Measurements from ENCODE around the gene ZMYM1.
"Not testable (repeated sequence)": the region's sequence is repeated elsewhere in the genome, so short reads cannot be mapped to it uniquely, and the experiment has no call there.

Gene ZMYM1

DNA sequence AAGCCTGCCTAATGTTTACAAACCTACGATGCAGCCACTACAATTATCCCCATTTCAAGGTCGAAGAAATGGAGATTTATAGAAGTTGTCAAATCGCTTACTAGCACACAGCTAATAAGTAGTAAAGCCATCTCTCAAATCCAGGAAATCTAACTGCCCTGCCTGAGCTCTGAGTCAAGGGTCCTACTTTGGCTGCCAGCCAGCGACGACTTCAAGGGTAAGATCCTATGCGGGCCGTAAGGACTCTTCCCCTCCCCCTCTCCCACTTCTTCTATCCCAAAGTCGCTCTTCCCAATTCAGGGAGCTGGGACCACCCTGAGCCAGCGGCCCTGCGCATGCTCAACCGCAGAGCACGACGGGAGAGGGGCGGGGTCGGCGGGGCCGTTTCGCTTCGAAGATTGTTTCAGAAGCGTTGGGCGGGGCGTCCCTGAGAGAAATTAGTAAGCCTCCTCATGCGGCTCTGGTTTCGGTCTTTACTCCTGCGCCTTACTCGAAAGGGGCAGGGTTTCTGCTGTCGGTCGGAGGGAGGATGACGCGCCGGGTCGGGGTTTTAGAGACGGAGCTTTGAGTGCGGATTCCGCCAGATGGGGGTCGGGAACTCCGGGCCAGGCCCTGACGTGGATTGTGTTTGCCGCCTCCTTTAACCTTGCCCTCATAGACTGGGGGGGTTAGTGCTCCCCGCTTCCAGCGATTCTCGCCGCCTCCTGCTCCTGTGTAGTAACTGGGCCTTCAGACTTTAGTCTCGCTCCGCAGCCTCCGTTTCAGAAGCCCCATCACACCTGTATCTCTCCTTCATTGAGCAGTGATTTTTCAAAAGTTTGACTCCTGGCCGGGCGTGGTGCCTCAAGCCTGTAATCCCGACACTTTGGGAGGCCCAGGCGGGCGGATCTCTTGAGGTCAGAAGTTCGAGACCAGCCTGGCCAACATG, at the start of gene ZMYM1:
ZMYM1 (plus strand) TSS at position 383 of the 928 bp plus-strand sequence. CDS start 14,603 bp downstream, outside the sequence.
- DNase-seq, result no peak

DNA sequence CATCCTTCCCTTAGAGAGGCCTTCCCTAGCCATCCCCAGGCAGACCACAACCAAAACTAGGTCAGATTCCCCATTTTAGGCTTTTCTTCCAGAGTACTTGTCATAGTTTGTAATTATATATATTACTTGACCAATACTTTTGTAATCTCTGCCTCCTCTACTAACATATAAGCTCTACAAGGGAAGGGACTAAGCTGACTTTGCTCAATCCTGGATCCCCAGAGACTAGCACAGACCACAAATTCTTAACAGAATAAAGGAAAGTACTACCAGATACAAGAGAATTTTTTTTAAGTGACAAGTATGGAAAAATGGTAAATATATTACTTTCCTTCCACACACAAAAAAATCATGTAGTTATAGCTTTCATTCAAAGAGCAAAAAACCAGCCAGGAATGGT, 49.4 kb upstream of the ZMYM1 start:
- no peak for DNase-seq

- no peak for DNase-seq
These were observed 48.8 kb upstream of the ZMYM1 start for GRCh38 chr1:35030338-35030737.

- peak; percentile 21 for DNase-seq
These were observed 48.3 kb upstream of the ZMYM1 start for GRCh38 chr1:35030756-35031446.

GRCh38 chr1:35032384-35032739, 46.8 kb upstream of the ZMYM1 start:
- DNase-seq, result no peak

- no peak for DNase-seq
These were observed 45.8 kb upstream of the ZMYM1 start for GRCh38 chr1:35033346-35033745.

DNA sequence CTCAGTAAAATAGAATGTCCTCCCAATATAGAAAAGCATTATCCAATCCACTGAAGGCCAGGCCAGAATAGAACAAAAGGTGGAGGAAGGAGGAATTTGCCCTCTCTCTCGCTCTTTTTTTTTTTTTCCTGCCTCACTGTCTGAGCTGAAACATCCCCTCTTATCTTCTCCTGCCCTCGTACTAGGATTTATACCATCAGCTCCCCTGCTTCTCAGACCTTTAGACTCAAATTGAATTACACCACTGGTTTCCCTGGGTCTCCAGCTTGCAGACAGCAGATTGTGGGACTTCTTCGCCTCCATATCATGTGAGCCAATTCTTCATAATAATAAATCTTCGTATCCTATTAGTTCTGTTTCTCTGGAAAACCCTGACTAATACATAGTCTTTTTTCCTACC, 42.6 kb upstream of the ZMYM1 start:
- no peak for DNase-seq

DNA sequence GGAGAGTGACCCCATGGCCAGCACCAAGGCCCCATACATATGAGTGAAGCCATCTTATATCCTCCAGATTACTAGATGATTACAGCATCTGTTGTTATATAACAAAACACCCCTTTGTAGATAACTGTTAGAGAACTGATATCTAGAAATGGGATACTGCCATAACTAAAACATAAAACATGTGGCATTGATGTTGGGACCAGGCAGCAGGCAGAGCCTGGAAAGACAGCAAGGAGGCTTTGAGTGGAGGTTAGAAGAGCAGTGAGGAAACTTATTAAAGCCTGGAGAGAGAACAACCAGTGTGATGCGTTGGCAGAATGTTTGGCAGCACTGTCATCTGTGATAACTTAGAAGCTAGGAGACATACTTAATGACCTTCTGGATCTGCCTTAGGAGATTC, 42.0 kb upstream of the ZMYM1 start:
- DNase-seq, result no peak

DNA sequence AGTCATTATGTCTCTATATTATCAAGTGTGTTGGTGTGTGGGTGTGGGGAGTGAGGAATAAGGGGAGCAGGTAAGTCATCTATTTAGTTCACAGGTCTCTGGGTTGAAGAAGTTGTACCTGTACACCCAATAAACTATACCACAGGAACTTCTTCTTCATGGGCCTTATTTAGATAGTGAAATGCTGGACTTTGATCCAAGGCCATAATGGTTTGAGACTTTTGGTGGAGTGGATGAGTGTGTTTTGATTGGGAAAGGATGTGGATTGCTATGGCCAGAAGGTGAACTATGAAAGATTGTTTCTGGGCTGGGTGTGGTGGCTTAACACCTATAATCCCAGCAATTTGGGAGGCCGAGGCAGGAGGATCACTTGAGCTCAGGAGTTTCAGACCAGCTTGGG, 40.5 kb upstream of the ZMYM1 start:
- no peak for DNase-seq

GRCh38 chr1:35043498-35043897, 35.7 kb upstream of the ZMYM1 start:
- DNase-seq, result no peak

DNA sequence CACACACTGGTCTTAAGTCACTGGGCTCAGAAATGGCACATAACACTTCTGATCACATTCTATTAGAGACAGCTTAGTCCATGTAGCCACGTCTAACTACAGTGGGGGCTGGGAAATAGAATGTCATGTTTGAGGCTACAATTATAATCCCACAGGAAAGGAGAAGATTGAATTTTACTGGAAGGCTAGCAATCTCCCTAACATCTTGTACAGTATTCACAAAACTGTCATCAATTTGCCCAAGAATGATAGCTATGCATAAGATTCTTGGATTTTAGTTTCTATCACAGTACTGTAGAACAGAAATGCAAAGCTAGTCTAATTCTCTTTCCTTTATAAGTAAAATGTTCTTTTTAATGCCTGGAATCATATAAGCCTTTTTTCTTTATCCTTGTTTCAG, 34.8 kb upstream of the ZMYM1 start:
- no peak for DNase-seq

DNA sequence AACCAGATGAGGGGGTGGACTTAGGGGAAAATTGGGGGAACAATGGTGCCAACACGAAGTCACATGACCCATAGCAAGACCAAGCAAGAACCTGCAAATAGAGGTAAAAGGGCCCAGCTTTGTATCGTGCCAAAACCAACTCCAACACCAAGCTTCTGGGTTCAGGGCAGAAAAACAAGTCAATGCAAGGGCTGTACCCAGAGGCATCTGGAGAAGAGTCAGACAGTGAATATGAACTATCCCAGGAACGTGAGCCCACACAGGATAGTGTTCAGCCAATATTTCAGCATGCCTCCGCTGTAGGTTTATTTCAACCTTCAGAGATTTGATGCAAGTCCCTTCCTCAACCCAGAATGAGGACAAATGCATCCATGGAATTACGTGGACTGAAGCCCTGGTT, 32.5 kb upstream of the ZMYM1 start:
- no peak for DNase-seq

GRCh38 chr1:35047188-35047858, 31.9 kb upstream of the ZMYM1 start:
- DNase-seq, result no peak

GRCh38 chr1:35049116-35049515, 30.1 kb upstream of the ZMYM1 start:
- DNase-seq, result no peak

DNA sequence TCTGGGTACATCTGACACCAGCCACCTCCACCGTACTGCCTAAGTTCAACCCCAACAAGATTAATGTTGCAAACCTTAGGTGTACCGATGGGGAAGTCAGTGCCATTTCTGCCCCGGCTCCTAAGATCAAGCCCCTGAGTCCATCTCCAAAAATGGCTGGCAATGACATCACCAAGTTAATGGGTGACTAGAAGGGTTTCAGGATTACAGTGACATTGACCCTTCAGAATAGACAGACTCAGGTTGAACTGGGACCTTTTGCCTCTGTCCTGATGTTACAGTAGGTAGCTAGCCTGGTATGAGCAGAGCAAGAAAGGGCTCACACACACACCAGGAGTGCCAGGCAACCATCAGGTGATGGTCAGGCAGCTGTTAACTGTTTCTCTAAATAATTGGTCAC, 25.8 kb upstream of the ZMYM1 start:
- DNase-seq, result no peak

DNA sequence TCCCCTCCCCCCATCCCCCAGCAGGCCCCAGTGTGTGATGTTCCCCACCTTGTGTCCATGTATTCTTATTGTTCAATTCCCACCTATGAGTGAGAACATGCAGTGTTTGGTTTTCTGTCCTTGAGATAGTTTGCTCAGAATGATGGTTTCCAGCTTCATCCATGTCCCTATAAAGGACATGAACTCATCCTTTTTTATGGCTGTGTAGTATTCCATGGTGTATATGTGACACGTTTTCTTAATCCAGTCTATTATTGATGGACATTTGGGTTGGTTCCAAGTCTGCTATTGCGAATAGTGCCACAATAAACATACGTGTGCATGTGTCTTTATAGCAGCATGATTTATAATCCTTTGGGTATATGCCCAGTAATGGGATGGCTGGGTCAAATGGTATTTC, 24.9 kb upstream of the ZMYM1 start:
- not testable (repeated sequence) for DNase-seq

GRCh38 chr1:35058321-35058720, 20.9 kb upstream of the ZMYM1 start:
- not testable (repeated sequence) for DNase-seq

- DNase-seq, result no peak
These were observed 20.2 kb upstream of the ZMYM1 start for GRCh38 chr1:35058988-35059387.

DNA sequence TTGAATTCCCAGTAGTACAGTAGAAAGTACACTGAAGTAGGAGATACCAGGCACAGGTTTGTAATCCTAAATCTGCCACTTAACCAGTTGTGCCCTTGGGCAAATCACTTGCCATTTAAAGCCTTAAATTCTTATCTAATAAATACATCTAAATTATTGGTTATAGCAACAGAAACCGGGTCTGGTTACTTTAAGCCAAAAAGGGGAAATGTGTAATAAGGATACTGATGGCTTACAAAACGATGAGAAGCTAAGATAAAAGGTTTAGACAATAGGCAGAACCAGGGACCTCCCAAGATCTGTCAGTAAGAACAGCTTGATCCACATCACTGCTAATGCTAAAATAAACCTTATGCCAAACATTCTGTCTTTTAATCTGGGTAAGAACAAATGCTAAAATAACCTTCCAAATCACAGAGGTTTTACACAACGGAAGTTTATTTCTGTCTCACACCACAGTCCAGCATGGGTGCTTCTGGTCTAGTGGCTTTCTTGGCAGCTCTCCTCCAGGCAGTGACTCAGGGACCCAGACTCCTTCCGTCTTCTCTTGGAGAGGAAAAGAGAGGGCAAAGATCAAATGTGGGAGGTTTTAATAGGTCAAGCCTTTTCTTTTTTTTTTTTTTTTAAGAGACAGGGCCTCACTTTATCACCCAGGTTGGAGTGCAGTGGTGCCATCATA, 16.5 kb upstream of the ZMYM1 start:
- DNase-seq, result no peak

- no peak for DNase-seq
These were observed 14.9 kb upstream of the ZMYM1 start for GRCh38 chr1:35064265-35064664.

DNA sequence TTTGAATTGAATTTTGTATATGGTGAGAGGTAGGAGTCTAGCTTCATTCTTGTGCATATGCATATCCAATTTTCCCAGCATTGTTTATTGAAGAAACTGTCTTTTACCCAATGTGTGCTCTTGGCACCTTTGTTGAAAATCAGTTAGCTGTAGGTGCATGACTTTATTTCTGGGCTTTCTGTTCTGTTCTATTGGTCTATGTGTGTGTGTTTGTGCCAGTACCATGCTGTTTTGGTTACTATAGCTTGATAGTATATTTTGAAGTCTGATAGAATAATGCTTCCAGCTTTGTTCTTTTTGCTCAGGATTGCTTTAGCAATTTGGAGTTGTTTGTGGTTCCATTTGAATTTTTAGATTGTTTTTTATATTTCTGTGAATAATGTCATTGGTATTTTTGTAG, 9.4 kb upstream of the ZMYM1 start:
- DNase-seq, result no peak

- no peak for DNase-seq
These were observed 5.8 kb upstream of the ZMYM1 start for GRCh38 chr1:35073265-35073811.

GRCh38 chr1:35076426-35076825, 2.8 kb upstream of the ZMYM1 start:
- not testable (repeated sequence) for DNase-seq
